ENCODE data around the gene PBX1. TPM values are rescaled to one million over a fixed set of nuclear protein-coding genes. Genes with fewer than 3 reads are reported as not detected.
A peak's percentile ranks its signal among the peaks of the same experiment; 100 is the strongest.

Gene PBX1
- polyA plus RNA-seq, 5 donors = 88.6 to 130 (median 119) TPM

GRCh38 chr1:164693564-164694359, 134.8 kb downstream of the PBX1 start:
- no peak for DNase-seq

- no peak for DNase-seq
Measured at GRCh38 chr1:164694505-164694904, 135.5 kb downstream of the PBX1 start.

- no peak for DNase-seq
Measured at GRCh38 chr1:164695956-164696665, 137.1 kb downstream of the PBX1 start.

- no peak for DNase-seq
Measured at GRCh38 chr1:164699815-164700491, 141.0 kb downstream of the PBX1 start.

GRCh38 chr1:164700683-164701082, 141.7 kb downstream of the PBX1 start:
- DNase-seq = no peak

- no peak for DNase-seq
Measured at GRCh38 chr1:164701189-164701761, 142.3 kb downstream of the PBX1 start.

- DNase-seq = no peak
Measured at GRCh38 chr1:164702216-164702615, 143.2 kb downstream of the PBX1 start.

GRCh38 chr1:164702664-164703063, 143.7 kb downstream of the PBX1 start:
- no peak for DNase-seq

GRCh38 chr1:164703463-164703862, 144.5 kb downstream of the PBX1 start:
- DNase-seq = no peak

GRCh38 chr1:164703960-164704411, 145.0 kb downstream of the PBX1 start:
- no peak for DNase-seq

- DNase-seq = no peak
Measured at GRCh38 chr1:164704954-164705353, 146.0 kb downstream of the PBX1 start.

- DNase-seq = no peak
Measured at GRCh38 chr1:164706606-164706987, 147.6 kb downstream of the PBX1 start.

GRCh38 chr1:164707868-164708331, 148.9 kb downstream of the PBX1 start:
- no peak for DNase-seq

GRCh38 chr1:164708596-164708995, 149.6 kb downstream of the PBX1 start:
- DNase-seq = no peak

GRCh38 chr1:164709126-164709525, 150.1 kb downstream of the PBX1 start:
- DNase-seq = no peak

- DNase-seq = no peak
Measured at GRCh38 chr1:164709541-164710278, 150.7 kb downstream of the PBX1 start.

GRCh38 chr1:164712131-164713036, 153.4 kb downstream of the PBX1 start:
- no peak for DNase-seq

- DNase-seq = peak in 1 of 2 donors; percentile 55
Measured at GRCh38 chr1:164713456-164714207, 154.6 kb downstream of the PBX1 start.

- no peak for DNase-seq
Measured at GRCh38 chr1:164716992-164717703, 158.2 kb downstream of the PBX1 start.
